HG02870 (cell line): ENCODE data around the gene SLC17A4.
"Not testable (repeated sequence)": the region's sequence is repeated elsewhere in the genome, so short reads cannot be mapped to it uniquely, and the experiment has no call there.

ENCODE experiments used
- ATAC-seq: cut with Tn5 transposase; IDR thresholded peaks from one replicate; pipeline ENCODE4 v1.9.1; 2021; ENCODE audit warnings: mild to moderate bottlenecking, moderate library complexity; ENCODE audit not compliant: unreplicated experiment

Gene SLC17A4

DNA sequence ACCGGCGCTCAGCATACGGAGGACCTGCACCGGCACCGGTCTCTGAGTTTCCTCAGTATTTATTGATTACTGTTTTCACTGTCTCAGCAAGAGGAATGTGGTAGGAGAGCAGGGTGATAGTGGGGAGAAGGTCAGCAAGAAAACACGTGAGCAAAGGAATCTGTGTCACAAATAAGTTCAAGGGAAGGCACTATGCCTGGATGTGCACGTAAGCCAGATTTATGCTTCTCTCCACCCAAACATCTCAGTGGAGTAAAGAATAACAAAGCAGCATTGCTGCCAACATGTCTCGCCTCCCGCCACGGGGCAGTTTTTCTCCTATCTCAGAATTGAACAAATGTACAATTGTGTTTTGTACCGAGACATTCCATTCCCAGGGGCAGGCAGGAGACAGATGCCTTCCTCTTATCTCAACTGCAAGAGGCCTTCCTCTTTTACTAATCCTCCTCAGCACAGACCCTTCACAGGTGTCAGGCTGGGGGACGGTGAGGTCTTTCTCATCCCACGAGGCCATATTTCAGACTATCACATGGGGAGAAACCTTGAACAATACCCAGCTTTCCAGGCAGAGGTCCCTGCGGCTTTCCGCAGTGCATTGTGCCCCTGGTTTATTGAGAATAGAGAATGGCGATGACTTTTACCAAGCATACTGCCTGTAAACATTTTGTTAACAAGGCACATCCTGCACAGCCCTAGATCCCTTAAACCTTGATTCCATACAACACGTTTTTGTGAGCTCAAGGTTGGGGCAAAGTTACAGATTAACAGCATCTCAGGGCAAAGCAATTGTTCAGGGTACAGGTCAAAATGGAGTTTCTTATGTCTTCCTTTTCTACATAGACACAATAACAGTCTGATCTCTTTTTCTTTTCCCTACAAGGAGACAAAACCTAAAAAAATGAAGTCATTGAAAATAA is 5.7 kb upstream of the SLC17A4 start:
- ATAC-seq, result not testable (repeated sequence)

DNA sequence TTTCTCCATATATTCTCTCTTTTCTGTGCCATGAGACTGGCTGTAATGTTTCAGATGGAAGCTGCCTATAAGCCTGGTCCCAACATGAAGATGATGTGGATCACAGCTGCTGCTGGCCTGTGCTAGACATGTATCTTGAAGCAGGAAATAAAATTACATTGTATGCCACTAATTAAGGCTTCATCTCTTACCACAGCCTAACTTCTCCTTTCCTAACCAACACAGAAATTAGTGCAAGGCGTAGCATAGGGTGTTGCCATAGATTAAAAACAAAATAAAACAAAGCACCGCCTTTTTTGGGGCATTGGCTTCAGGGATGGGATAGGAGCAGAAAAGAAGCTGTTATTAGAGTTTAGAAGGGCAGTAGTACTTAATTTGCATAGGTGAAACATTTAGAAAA is 4.7 kb upstream of the SLC17A4 start:
- no peak for ATAC-seq

- ATAC-seq, result no peak
These were observed 3.6 kb upstream of the SLC17A4 start for GRCh38 chr6:25750906-25751305.

DNA sequence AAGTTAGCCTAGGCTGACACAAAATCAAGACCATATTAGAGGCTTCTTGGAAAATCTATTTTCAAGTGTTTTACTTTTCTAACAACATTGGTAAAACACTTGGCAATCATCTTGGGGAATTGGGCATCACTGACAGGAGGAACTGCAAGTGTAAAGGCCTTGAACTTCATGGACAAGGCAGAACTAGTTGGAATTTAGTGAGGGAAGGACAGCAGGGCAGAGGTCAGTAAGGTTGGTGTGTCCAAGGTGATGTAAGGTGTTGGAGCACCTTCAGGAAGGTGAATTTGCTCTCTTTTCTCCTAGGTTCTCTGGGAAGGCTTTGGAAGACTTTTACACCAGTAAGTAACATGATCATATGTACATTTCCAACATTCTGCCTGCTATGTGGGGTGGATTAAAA is 1.5 kb upstream of the SLC17A4 start:
- no peak for ATAC-seq

DNA sequence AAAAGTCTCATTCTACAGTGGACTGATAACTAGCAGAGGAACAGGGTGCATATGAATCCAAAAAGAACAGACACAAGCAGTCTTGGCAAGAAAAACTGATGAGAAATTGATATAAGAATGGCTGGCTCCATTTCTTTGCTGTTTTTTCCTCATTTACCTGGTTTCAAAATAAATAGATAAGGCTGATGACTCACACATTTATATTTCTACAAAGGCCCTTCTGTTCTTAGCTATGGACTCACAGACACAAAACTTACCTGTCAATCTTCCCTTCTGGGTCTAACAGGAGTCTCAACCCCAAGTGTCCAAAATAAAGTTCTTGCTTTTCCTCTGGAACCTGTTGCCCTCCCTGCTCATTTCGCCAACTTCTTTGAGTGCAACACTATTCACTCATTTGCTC is 941 bp downstream of the SLC17A4 start:
- no peak for ATAC-seq

DNA sequence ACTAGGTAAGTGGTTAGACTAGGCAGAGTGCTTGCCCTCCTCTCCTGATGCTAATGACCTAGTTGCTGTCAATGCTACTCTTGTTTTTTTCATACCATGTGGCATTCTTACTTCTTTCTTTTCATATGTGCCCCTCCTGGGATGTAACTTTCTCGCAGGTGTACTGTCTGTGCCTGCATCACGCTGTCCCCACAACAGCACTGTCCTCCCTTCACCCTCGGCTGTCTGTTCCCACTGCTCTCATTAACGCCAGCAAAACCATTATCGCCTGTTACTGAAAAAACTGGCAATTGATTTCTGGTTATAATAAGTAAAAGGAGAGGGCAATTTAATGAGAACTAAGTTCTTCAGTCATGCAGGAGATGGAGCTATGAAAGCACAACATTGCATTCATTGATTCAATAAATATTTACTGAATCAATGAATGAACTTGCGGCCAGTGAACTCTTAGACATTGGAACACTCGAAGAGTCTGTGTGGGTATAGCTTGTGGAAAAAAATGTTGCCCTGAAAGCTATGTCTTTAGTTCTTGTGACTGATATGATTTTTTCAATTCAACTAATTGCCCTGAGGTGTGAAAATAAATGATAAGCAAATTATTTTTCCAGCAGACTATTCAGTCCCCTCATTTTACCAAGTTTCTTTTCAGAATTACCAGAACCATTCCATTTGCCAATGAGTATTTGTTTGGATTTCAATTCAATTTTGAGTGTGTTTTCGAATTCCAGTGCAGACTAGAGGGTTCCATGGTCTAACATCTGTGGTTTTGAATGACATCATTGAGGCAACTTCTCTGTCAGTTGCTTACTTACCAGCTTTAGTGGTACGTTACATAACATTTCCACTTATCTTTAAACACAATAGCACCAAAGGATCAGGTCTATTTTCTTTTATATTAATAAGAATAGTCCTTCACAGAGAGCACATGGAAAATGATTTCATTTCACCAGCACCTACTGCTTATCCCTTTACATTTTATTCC is 2.1 kb downstream of the SLC17A4 start:
- ATAC-seq, result no peak

DNA sequence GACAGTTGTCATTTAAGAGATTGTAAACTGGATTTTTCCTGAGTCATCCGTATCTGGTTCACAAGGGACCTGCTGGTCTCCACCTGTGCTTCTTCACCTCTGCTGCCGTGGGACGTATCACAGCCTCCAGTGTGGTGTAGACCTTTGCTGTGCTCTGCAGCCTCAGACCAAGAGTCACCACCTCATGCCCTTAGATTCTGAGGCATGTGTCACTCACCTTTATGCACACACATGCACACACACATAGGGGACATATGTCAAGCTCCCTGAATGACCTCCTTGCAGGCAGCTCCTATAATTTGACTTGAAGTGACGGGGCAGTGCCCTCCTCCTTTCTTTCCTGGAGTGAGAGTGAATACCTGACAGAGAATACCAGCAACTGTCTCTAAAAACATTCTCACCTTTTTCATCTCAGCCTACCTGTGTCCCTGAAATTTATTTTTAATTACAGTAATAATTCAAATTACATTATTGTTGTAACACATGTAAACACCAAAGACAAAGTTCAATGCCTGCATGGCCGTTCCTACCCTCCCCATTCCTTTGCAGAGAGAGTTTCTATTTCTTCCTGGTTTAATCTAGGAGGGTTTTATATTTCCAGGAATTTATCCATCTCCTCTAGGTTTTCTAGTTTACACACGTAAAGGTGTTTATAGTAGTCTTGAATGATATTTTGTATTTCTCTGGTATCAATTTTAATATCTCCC is 3.5 kb downstream of the SLC17A4 start:
- ATAC-seq, result no peak

DNA sequence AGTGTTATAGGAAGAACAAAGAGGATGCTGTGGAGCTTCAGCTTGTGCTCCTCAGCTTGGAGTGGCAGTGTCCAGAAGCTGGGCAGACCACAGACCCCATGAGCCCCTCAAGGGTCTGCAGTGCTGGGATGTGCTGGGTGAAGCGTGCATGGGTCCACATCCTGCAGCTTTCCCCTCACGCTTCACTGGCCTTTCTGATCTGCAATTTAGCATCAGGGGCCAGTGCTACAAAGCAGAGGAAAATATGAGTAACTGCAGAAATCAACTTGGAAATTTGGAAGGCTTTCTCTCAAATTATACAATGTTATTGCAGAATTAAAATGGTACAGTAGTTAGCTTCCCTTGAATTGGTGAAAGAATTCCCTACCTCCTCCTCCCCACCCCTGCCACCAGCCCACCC is 10.1 kb downstream of the SLC17A4 start:
- ATAC-seq, result no peak

DNA sequence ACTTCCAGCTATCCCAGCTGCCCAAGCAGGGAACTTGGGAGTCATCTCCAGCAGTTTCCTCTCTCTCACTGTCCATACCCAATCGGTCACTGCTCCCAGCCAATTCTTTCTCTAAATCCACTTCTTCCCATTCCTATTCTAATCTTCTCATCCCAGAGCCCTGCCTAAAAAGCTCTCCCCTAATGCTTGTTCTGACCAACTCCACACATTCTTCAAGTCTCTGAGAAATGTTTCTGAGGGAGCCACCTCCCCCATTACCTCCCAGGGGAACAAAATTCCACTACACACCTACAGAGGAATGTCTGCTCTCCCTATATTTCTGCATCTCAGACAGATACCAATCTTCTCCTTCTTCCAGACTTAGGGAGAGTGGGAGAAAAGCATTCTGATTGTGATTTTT is 14.0 kb downstream of the SLC17A4 start:
- no peak for ATAC-seq

DNA sequence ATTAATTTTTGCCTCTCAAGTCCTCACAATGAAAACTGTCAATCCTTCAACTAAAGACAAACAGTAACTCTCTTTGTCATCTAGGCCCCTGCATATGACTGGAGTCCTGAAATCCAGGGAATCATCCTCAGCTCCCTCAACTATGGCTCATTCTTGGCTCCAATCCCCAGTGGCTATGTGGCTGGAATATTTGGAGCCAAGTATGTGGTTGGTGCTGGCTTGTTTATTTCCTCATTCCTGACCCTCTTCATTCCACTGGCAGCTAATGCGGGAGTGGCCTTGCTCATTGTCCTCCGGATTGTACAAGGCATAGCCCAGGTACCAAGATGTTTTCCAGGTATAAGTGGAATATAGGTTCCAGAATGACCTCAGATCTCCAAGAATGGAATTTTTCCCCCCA is 15.4 kb downstream of the SLC17A4 start:
- ATAC-seq, result no peak

DNA sequence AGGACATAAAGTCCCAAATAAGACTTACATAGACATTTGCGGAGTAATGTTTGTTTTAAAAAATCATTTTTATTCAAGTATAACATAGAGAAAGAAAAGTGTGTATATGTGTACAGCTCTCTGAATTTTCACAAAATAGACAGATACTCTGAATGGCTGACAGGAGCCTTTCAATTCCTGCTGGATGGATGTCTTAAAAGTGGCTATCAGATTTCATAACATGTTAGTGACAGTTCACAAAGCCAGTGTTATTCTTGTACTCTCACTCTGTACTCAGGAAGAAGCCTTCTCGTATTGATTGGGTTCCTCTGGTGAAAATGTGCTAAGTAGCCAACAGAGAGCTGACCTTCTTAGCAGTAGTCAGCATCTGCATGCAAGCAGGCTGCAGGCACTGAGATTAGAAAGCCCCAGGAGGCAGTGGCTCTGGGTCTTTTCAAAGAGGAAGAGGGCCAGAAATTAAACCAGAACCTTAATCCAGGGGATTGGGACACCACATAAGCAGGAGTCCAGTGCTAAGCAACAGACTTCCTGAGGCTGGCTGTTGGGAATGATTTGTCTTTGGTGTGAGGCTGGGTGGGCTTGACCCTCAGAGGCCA is 19.7 kb downstream of the SLC17A4 start:
- ATAC-seq, result no peak

DNA sequence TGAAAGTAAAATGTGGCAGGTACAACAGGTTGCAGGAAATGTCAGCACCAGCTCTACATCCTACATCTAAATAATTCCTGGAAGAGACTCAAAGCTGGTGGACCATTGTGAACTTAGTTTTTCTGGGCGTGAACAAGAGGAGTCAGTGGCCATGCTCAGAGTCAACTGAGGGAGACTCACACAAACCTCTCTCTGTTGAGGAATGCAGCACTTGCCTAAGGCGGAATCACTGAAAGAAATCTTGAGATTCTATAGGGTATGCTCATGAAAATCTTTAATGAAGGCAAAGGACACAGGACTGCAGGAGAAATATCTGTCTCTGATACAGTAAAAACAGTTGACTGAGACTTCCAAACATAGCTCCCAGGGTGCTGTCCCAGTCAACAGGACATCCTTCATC is 22.5 kb downstream of the SLC17A4 start:
- ATAC-seq, result no peak

- no peak for ATAC-seq
These were observed 23.5 kb downstream of the SLC17A4 start for GRCh38 chr6:25777856-25778649.

- no peak for ATAC-seq
These were observed 26.6 kb downstream of the SLC17A4 start for GRCh38 chr6:25781134-25781533.

DNA sequence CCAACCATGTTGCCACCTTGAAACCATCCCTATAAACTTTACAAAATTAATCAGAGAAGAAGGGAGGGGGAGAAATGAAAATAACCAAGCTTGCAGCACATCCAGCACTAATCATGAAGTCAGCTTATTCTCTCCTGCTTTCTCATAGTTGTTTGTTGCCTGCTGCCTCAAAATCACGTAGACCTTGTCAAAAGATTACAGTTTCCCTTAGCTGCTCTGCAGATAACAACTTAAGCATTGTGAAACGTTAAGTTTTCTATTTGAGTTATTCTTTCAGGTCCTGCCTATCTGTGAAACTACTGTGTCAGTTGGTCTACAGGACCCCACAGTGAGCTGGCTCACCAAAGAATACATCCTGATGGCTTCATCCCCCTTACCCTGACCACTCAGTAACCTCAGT is 32.9 kb downstream of the SLC17A4 start:
- no peak for ATAC-seq

DNA sequence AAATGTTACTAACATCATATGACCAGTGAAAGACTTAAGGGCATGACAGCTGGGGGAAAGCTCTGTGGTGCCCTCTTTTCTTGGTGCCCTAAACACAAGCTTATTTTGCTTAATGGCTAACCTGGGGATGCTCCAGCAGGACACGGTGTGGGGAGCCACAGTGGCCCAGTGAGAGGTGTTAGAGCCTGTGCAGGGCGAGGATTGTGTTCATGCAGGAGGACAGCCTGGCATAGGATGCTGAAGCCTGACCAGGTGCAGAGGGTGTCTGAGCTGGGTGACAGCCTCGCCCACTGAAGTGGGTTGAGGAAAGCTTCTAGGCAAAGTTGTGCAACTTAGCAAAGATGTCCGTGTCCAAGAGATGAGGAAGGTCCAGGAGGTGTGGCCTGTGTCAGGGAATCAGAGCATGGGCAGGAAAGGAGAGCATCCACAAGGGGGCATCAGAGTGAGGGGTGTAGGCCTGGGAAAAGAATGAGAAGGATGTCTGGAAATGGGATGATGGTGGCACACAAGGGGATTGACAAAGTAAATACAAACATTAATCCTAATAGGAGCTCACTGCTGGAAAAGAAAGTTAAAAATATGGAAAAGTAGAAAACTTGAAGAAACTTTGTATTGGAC is 33.9 kb downstream of the SLC17A4 start:
- no peak for ATAC-seq

- ATAC-seq, result no peak
These were observed 34.9 kb downstream of the SLC17A4 start for GRCh38 chr6:25789475-25789874.

DNA sequence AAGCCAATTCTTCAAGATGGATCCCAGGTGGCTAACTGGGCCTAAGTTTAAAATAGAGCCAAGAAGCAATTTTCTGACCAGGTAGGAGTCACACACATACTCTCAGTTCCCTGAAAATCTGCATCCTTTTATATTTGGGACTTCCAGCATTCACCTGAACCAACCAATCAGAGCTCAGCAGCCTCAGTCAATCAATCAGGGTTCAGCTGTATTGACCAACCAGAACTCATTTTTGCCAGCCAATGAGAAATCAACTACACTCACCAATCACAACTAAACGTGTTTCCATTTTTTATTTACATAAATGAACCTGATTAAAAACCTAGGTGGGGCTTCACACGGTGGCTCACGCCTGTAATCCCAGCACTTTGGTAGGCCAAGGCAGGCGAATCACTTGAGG is 37.5 kb downstream of the SLC17A4 start:
- ATAC-seq, result no peak

- no peak for ATAC-seq
These were observed 39.4 kb downstream of the SLC17A4 start for GRCh38 chr6:25793970-25794369.
